ENCODE data around the gene FBXL15.

The FBXL15 gene

GRCh38 chr10:102423372-102423968 is 2.8 kb downstream of the FBXL15 start:
- no peak for TF ChIP-seq CTCF (IDR thresholded peaks at IDR 0.05; ENCODE audit: control extremely low read depth, extremely low read depth, low read depth, missing control alignments)
- no peak for DNase-seq (ENCODE audit: extremely low spot score)
- POLR2A ChIA-PET = no interaction called here
- CTCF ChIA-PET = interaction anchor here (0.7 to 10.0 kb wide), 30 partner anchors 10 to 254 kb away, joined by 3 to 140 read pairs (median 5); partner anchors contain the start of genes ACTR1A, C10orf95, CUEDC2 and ELOVL3

GRCh38 chr10:102424145-102424544 is 3.5 kb downstream of the FBXL15 start:
- POLR2A ChIA-PET = interaction anchor here (0.7 kb wide), 1 partner anchor 30 kb away, joined by 3 read pairs; no protein-coding TSS in a partner anchor
- TF ChIP-seq CTCF (IDR thresholded peaks at IDR 0.05; ENCODE audit: control extremely low read depth, extremely low read depth, low read depth, missing control alignments) = no peak

GRCh38 chr10:102424916-102425315 is 4.3 kb downstream of the FBXL15 start:
- DNase-seq (ENCODE audit: extremely low spot score) = no peak

More at GRCh38 chr10:102424145-102424544, 3.5 kb downstream of the FBXL15 start:
- no peak for DNase-seq (ENCODE audit: extremely low spot score)
- CTCF ChIA-PET = interaction anchor here (0.8 to 10.0 kb wide), 13 partner anchors 9 to 254 kb away, joined by 3 to 140 read pairs (median 24); partner anchors contain the start of genes C10orf95, CUEDC2, NFKB2 and PITX3

GRCh38 chr10:102425444-102425843 is 4.8 kb downstream of the FBXL15 start:
- POLR2A ChIA-PET = no interaction called here
- CTCF ChIA-PET = interaction anchor here (0.7 to 10.0 kb wide), 7 partner anchors 8 to 256 kb away, joined by 3 to 140 read pairs (median 65); partner anchors contain the start of genes CUEDC2 and NFKB2
- DNase-seq (ENCODE audit: extremely low spot score) = no peak
- no peak for TF ChIP-seq CTCF (IDR thresholded peaks at IDR 0.05; ENCODE audit: control extremely low read depth, extremely low read depth, low read depth, missing control alignments)

More at GRCh38 chr10:102424916-102425315, 4.3 kb downstream of the FBXL15 start:
- TF ChIP-seq CTCF (IDR thresholded peaks at IDR 0.05; ENCODE audit: control extremely low read depth, extremely low read depth, low read depth, missing control alignments) = no peak
- ChIA-PET CTCF (interaction anchor here (1.3 to 10.0 kb wide), 8 partner anchors 9 to 194 kb away, joined by 3 to 140 read pairs (median 46); partner anchors contain the start of genes C10orf95, CUEDC2 and NFKB2), POLR2A (no interaction called here)

- POLR2A ChIA-PET = no interaction called here
- CTCF ChIA-PET = interaction anchor here (1.2 to 10.0 kb wide), 4 partner anchors 22 to 257 kb away, joined by 4 to 140 read pairs (median 36); partner anchors contain the start of gene NFKB2
- DNase-seq (ENCODE audit: extremely low spot score) = no peak
- no peak for TF ChIP-seq CTCF (IDR thresholded peaks at IDR 0.05; ENCODE audit: control extremely low read depth, extremely low read depth, low read depth, missing control alignments)
Observed at GRCh38 chr10:102426803-102427287, 6.2 kb downstream of the FBXL15 start.

- no peak for TF ChIP-seq CTCF (IDR thresholded peaks at IDR 0.05; ENCODE audit: control extremely low read depth, extremely low read depth, low read depth, missing control alignments)
- ChIA-PET CTCF (interaction anchor here (1.1 to 7.8 kb wide), 2 partner anchors 7 to 30 kb away, joined by 7 to 85 read pairs; partner anchors contain the start of gene FBXL15), POLR2A (no interaction called here)
- no peak for DNase-seq (ENCODE audit: extremely low spot score)
Observed at GRCh38 chr10:102429468-102429867, 8.8 kb downstream of the FBXL15 start.
